OCI-LY7 (cell line): Measurements from ENCODE around the gene PRSS33. TPM values are rescaled to one million over a fixed set of nuclear protein-coding genes. Genes with fewer than 3 reads are reported as not detected.

Experiments used
- BruUV-seq: library from RNA; stranded (reverse); fragments of 400-500 nt; replicated peaks from 2 replicates; lab custom pipeline; 2021; lab: Mats Ljungman, UMichigan
- CTCF ChIA-PET: fragments of 300-600 bp; sonication (Branson Sonifier 250); formaldehyde crosslinking; loops from one replicate; lab custom pipeline; 2022; ENCODE audit warnings: antibody characterized with exemption; ENCODE audit not compliant: unreplicated experiment; lab: Charles Lee
- POLR2A ChIA-PET: fragments of 300-600 bp; sonication (Branson Sonifier 250); formaldehyde crosslinking; loops from one replicate; lab custom pipeline; 2022; ENCODE audit warnings: antibody characterized with exemption; lab: Charles Lee
- DNase-seq: peaks from one replicate; pipeline ENCODE4 v3.0.0-alpha.2; 2015; ENCODE audit warnings: low spot score
- H2AFZ ChIP-seq: fragments of 200-600 bp; sonication (generic), shearing (Covaris generic); 2 replicates; pipeline ENCODE4 v1.6.1; 2014; ENCODE audit warnings: mild to moderate bottlenecking, antibody characterized with exemption, low read length, moderate library complexity
- H3K27ac ChIP-seq: fragments of 200-600 bp; sonication (generic); 2 replicates; pipeline ENCODE4 v1.5.1; 2014; ENCODE audit warnings: mixed run types, low read depth, mild to moderate bottlenecking, moderate library complexity, low read length, inconsistent platforms; ENCODE audit not compliant: poor library complexity, severe bottlenecking
- H3K36me3 ChIP-seq: fragments of 200-600 bp; sonication (generic); 2 replicates; pipeline ENCODE4 v1.6.1; 2014; ENCODE audit warnings: mild to moderate bottlenecking, antibody characterized with exemption, low read length, moderate library complexity, mixed read lengths; ENCODE audit not compliant: insufficient read depth
- H3K4me1 ChIP-seq: fragments of 200-600 bp; sonication (generic); 2 replicates; pipeline ENCODE4 v1.5.1; 2014; ENCODE audit warnings: mild to moderate bottlenecking, low read length; ENCODE audit not compliant: insufficient read depth, poor library complexity, severe bottlenecking
- H3K4me2 ChIP-seq: fragments of 200-600 bp; sonication (generic); 2 replicates; pipeline ENCODE4 v1.6.1; 2014; ENCODE audit warnings: mild to moderate bottlenecking, low read length
- H3K4me3 ChIP-seq: fragments of 200-600 bp; sonication (generic); 2 replicates; pipeline ENCODE4 v1.5.1; 2014; ENCODE audit warnings: mild to moderate bottlenecking, low read depth, low read length; ENCODE audit not compliant: poor library complexity, severe bottlenecking
- H3K79me2 ChIP-seq: fragments of 200-600 bp; sonication (generic); 2 replicates; pipeline ENCODE4 v1.6.1; 2016; ENCODE audit warnings: low read depth, mild to moderate bottlenecking, low read length, moderate library complexity, mixed read lengths; ENCODE audit not compliant: insufficient read depth
- H3K9me2 ChIP-seq: fragments of 200-600 bp; sonication (generic); 2 replicates; pipeline ENCODE4 v1.6.1; 2016; ENCODE audit warnings: mild to moderate bottlenecking, low read length, mixed read lengths; ENCODE audit not compliant: insufficient read depth
- H3K9me3 ChIP-seq: fragments of 200-600 bp; sonication (generic); 2 replicates; pipeline ENCODE4 v1.6.1; 2014; ENCODE audit warnings: mild to moderate bottlenecking, mixed run types, low read length, mixed read lengths
- H4K20me1 ChIP-seq: fragments of 200-600 bp; sonication (generic); 2 replicates; pipeline ENCODE4 v1.6.1; 2014; ENCODE audit warnings: mild to moderate bottlenecking, antibody characterized with exemption, low read length, moderate library complexity, mixed read lengths; ENCODE audit not compliant: insufficient read depth
- CTCF ChIP-seq: fragments of 200-600 bp; sonication (generic); conservative IDR thresholded peaks from 2 replicates; pipeline ENCODE4 v1.5.1; 2014; ENCODE audit warnings: mild to moderate bottlenecking, antibody characterized with exemption, low read length, moderate library complexity, mixed read lengths
- EZH2phosphoT487 ChIP-seq: fragments of 200-600 bp; sonication (generic); IDR thresholded peaks from 2 replicates; pipeline ENCODE4 v1.6.1; 2018; ENCODE audit warnings: low read depth, borderline replicate concordance, mild to moderate bottlenecking, mixed run types, antibody characterized with exemption, low read length, moderate library complexity, mixed read lengths
- intact Hi-C: fragments of 100-400 bp; cut with micrococcal nuclease; formaldehyde crosslinking; loops from one replicate; pipeline ENCODE4 v1.10.0; 2022; ENCODE audit not compliant: unreplicated experiment
- total RNA-seq, 2 experiments: library from RNA; depleted of rRNA in 1 of 2; stranded (reverse); fragments of >200 nt in 1 of 2; shearing (Covaris generic) in 1 of 2; gene quantifications; 2 replicates each; pipeline ENCODE4 v1.2.3, GENCODE V29; 2014 to 2022

PRSS33 gene
- total RNA-seq, 2 experiments from 2014 or later: not detected

GRCh38 chr16:2776500-2777139 lies 10.7 kb downstream of the PRSS33 start:
- ChIA-PET CTCF (no interaction called here), POLR2A (interaction anchor here (0.6 to 0.8 kb wide), 2 partner anchors 47 to 946 kb away, joined by 3 read pairs; no protein-coding TSS in a partner anchor)
- no peaks in the 10 kb centered on the region for H3K9me3 ChIP-seq
- H3K9me2 ChIP-seq: no peaks in the 10 kb centered on the region
- peak; percentile 57 for DNase-seq
- H3K4me3 ChIP-seq: peak overlapping the region; percentile 89
- peaks cover 10% of the 10 kb centered on the region; the same call in 1 of the 2 replicates for H4K20me1 ChIP-seq
- no TSS peak for BruUV-seq
- H3K4me1 ChIP-seq: peaks cover 18% of the 10 kb centered on the region
- intact Hi-C loops: loop anchor here (1.0 to 2.0 kb wide), 2 partner anchors 24 to 56 kb away; partner anchors contain the start of genes PRSS27 and SRRM2
- H3K27ac ChIP-seq: peak overlapping the region; percentile 40
- TF ChIP-seq EZH2phosphoT487 (no peak), CTCF (no peak)
- H3K4me2 ChIP-seq: peak overlapping the region; percentile 89
- H2AFZ ChIP-seq: no peak overlapping the region
- H3K36me3 ChIP-seq: peaks cover 40% of the 10 kb centered on the region
- peaks cover 26% of the 10 kb centered on the region for H3K79me2 ChIP-seq

- Histone ChIP-seq H3K27ac (peak overlapping the region; percentile 40), H3K9me3 (no peaks in the 10 kb centered on the region), H3K4me3 (peak overlapping the region; percentile 89), H3K36me3 (peaks cover 47% of the 10 kb centered on the region), H3K4me2 (peak overlapping the region; percentile 89), H3K9me2 (no peaks in the 10 kb centered on the region), H3K79me2 (peaks cover 26% of the 10 kb centered on the region), H3K4me1 (peaks cover 18% of the 10 kb centered on the region), H2AFZ (no peak overlapping the region), H4K20me1 (peaks cover 10% of the 10 kb centered on the region; the same call in 1 of the 2 replicates)
- CTCF ChIA-PET: no interaction called here
- DNase-seq: no peak
- BruUV-seq: no TSS peak
- POLR2A ChIA-PET: interaction anchor here (0.6 to 0.8 kb wide), 2 partner anchors 47 to 947 kb away, joined by 3 read pairs; no protein-coding TSS in a partner anchor
- no peak for TF ChIP-seq EZH2phosphoT487
- TF ChIP-seq CTCF: no peak
- intact Hi-C loops: loop anchor here (2.0 kb wide), 1 partner anchor 23 kb away; the partner anchor contains the start of gene SRRM2
These were observed 11.4 kb downstream of the PRSS33 start for GRCh38 chr16:2775765-2776499.
